IPS-18a (cell line): ENCODE measurements around the gene COG4.
"Not testable (repeated sequence)": the region's sequence is repeated elsewhere in the genome, so short reads cannot be mapped to it uniquely, and the experiment has no call there.

Source experiments
- H3K27ac ChIP-seq: one replicate; pipeline ENCODE4 v1.5.1; 2013; ENCODE audit warnings: low read length
- H3K27me3 ChIP-seq: one replicate; pipeline ENCODE4 v1.6.1; 2013; ENCODE audit warnings: mild to moderate bottlenecking, low read length; ENCODE audit not compliant: control insufficient read depth, insufficient read depth
- H3K36me3 ChIP-seq: one replicate; pipeline ENCODE4 v1.6.1; 2013; ENCODE audit warnings: low read depth, low read length; ENCODE audit not compliant: control insufficient read depth
- H3K4me1 ChIP-seq: one replicate; pipeline ENCODE4 v1.6.1; 2013; ENCODE audit warnings: low read depth, low read length; ENCODE audit not compliant: control insufficient read depth
- H3K4me3 ChIP-seq: one replicate; pipeline ENCODE4 v1.5.1; 2013; ENCODE audit warnings: low read length
- H3K9ac ChIP-seq: one replicate; pipeline ENCODE4 v1.6.1; 2013; ENCODE audit warnings: mild to moderate bottlenecking, low read length, moderate library complexity
- H3K9me3 ChIP-seq: one replicate; pipeline ENCODE4 v1.6.1; 2013; ENCODE audit warnings: low read depth, low read length; ENCODE audit not compliant: control insufficient read depth

Gene COG4

GRCh38 chr16:70524399-70524825, 1.1 kb upstream of the COG4 start:
- H3K4me3 ChIP-seq: peak overlapping the region; percentile 79
- not testable (repeated sequence) for H3K9me3 ChIP-seq, H3K27me3 ChIP-seq
- H3K27ac ChIP-seq: peak overlapping the region; percentile 89
- H3K9ac ChIP-seq: peak overlapping the region; percentile 94
- peaks cover 12% of the 10 kb centered on the region for H3K4me1 ChIP-seq
- peaks cover 29% of the 10 kb centered on the region for H3K36me3 ChIP-seq

GRCh38 chr16:70523743-70524398, 517 bp upstream of the COG4 start, which contains the start of gene SF3B3:
Gene SF3B3 (plus strand): TSS chr16:70523816. CDS start chr16:70526657, 2,841 bp downstream.
- Histone ChIP-seq H3K27ac (peak within 1 kb of the TSS; percentile 89), H3K36me3 (peaks cover 23% of the 10 kb centered on the region), H3K4me3 (peak within 1 kb of the TSS; percentile 79), H3K9me3 (no peaks in the 10 kb centered on the region), H3K9ac (peak within 1 kb of the TSS; percentile 94), H3K4me1 (peaks cover 12% of the 10 kb centered on the region), H3K27me3 (no peaks in the 10 kb centered on the region)

GRCh38 chr16:70522216-70523075, 908 bp downstream of the COG4 start:
- Histone ChIP-seq H3K4me1 (peaks cover 12% of the 10 kb centered on the region), H3K4me3 (peak overlapping the region; percentile 79), H3K9me3 (no peaks in the 10 kb centered on the region), H3K9ac (peak overlapping the region; percentile 94), H3K27ac (peak overlapping the region; percentile 89), H3K27me3 (no peaks in the 10 kb centered on the region), H3K36me3 (peaks cover 16% of the 10 kb centered on the region)

GRCh38 chr16:70520612-70521297, 2.6 kb downstream of the COG4 start:
- Histone ChIP-seq H3K4me3 (no peak overlapping the region), H3K27ac (no peak overlapping the region), H3K4me1 (peaks cover 8% of the 10 kb centered on the region), H3K27me3 (no peaks in the 10 kb centered on the region), H3K9ac (no peak overlapping the region), H3K36me3 (peaks cover 10% of the 10 kb centered on the region), H3K9me3 (no peaks in the 10 kb centered on the region)

GRCh38 chr16:70512456-70512855, 10.9 kb downstream of the COG4 start:
- H3K27me3 ChIP-seq: no peaks in the 10 kb centered on the region
- H3K9me3 ChIP-seq: no peaks in the 10 kb centered on the region
- H3K4me1 ChIP-seq: no peaks in the 10 kb centered on the region
- H3K36me3 ChIP-seq: peaks cover 58% of the 10 kb centered on the region
- no peak overlapping the region for H3K4me3 ChIP-seq
- no peak overlapping the region for H3K27ac ChIP-seq
- no peak overlapping the region for H3K9ac ChIP-seq

- no peak overlapping the region for H3K4me3 ChIP-seq
- H3K9me3 ChIP-seq: no peaks in the 10 kb centered on the region
- peaks cover 52% of the 10 kb centered on the region for H3K36me3 ChIP-seq
- H3K27me3 ChIP-seq: no peaks in the 10 kb centered on the region
- H3K9ac ChIP-seq: no peak overlapping the region
- H3K27ac ChIP-seq: no peak overlapping the region
- no peaks in the 10 kb centered on the region for H3K4me1 ChIP-seq
Observed at GRCh38 chr16:70511833-70512232, 11.5 kb downstream of the COG4 start.

GRCh38 chr16:70510216-70510615, 13.1 kb downstream of the COG4 start:
- H3K9me3 ChIP-seq: no peaks in the 10 kb centered on the region
- no peak overlapping the region for H3K27ac ChIP-seq
- H3K27me3 ChIP-seq: no peaks in the 10 kb centered on the region
- no peaks in the 10 kb centered on the region for H3K4me1 ChIP-seq
- H3K36me3 ChIP-seq: peaks cover 51% of the 10 kb centered on the region
- H3K4me3 ChIP-seq: no peak overlapping the region
- no peak overlapping the region for H3K9ac ChIP-seq

- Histone ChIP-seq H3K27me3 (no peaks in the 10 kb centered on the region), H3K4me3 (no peak overlapping the region), H3K9ac (no peak overlapping the region), H3K9me3 (no peaks in the 10 kb centered on the region), H3K27ac (no peak overlapping the region), H3K36me3 (peaks cover 43% of the 10 kb centered on the region), H3K4me1 (no peaks in the 10 kb centered on the region)
Observed at GRCh38 chr16:70508752-70509151, 14.6 kb downstream of the COG4 start.

- no peaks in the 10 kb centered on the region for H3K4me1 ChIP-seq
- H3K9ac ChIP-seq: no peak overlapping the region
- H3K36me3 ChIP-seq: peaks cover 30% of the 10 kb centered on the region
- no peak overlapping the region for H3K27ac ChIP-seq
- no peaks in the 10 kb centered on the region for H3K9me3 ChIP-seq
- no peak overlapping the region for H3K4me3 ChIP-seq
- H3K27me3 ChIP-seq: no peaks in the 10 kb centered on the region
Observed at GRCh38 chr16:70496513-70496912, 26.8 kb downstream of the COG4 start.

GRCh38 chr16:70495425-70496182, 27.8 kb downstream of the COG4 start:
- no peak overlapping the region for H3K9ac ChIP-seq
- H3K4me1 ChIP-seq: no peaks in the 10 kb centered on the region
- no peaks in the 10 kb centered on the region for H3K9me3 ChIP-seq
- no peak overlapping the region for H3K27ac ChIP-seq
- H3K36me3 ChIP-seq: peaks cover 30% of the 10 kb centered on the region
- H3K27me3 ChIP-seq: no peaks in the 10 kb centered on the region
- H3K4me3 ChIP-seq: no peak overlapping the region

GRCh38 chr16:70494777-70495176, 28.6 kb downstream of the COG4 start:
- Histone ChIP-seq H3K27me3 (no peaks in the 10 kb centered on the region), H3K27ac (no peak overlapping the region), H3K4me1 (no peaks in the 10 kb centered on the region), H3K36me3 (peaks cover 30% of the 10 kb centered on the region), H3K9ac (no peak overlapping the region), H3K4me3 (no peak overlapping the region), H3K9me3 (no peaks in the 10 kb centered on the region)
